ENCODE measurements around the gene C2orf74. TPM values are rescaled to one million over a fixed set of nuclear protein-coding genes. Genes with fewer than 3 reads are reported as not detected.

The C2orf74 gene
- total and polyA plus RNA-seq, 2 experiments from 2014 or later, result 5.7 to 21.5 TPM

- Mint-ChIP-seq H3K4me3 (no peak overlapping the region), H3K27me3 (ENCODE audit: insufficient read depth, low read depth, poor library complexity) (peaks cover 1% of the 10 kb centered on the region), H3K9me3 (no peaks in the 10 kb centered on the region), H3K4me1 (no peaks in the 10 kb centered on the region), H3K27ac (no peak overlapping the region), H3K36me3 (ENCODE audit: low read depth) (peaks cover 18% of the 10 kb centered on the region)
- Histone ChIP-seq H4K20me1 (replicated peaks; ENCODE audit: insufficient read depth) (no peaks in the 10 kb centered on the region; the same call in 1 of the 2 replicates), H3K79me2 (replicated peaks; ENCODE audit: insufficient read depth) (no peaks in the 10 kb centered on the region), H2AFZ (no peak overlapping the region), H3F3A (replicated peaks; ENCODE audit: low read depth) (no peaks in the 10 kb centered on the region), H3K4me1 (ENCODE audit: insufficient read depth) (no peaks in the 10 kb centered on the region), H3K27me3 (ENCODE audit: insufficient read depth) (no peaks in the 10 kb centered on the region), H3K36me3 (ENCODE audit: insufficient read depth) (0 out of 2 replicates have a peak, but pooled peaks cover 3% of the 10 kb centered on the region), H3K9me2 (ENCODE audit: insufficient read depth) (no peaks in the 10 kb centered on the region), H3K4me3 (no peak overlapping the region), H3K4me2 (no peak overlapping the region), H3K27ac (ENCODE audit: low read depth) (no peak overlapping the region)
- TF ChIP-seq EZH2phosphoT487 (IDR thresholded peaks at IDR 0.05; ENCODE audit: unreplicated experiment) (no peak), EZH2 (IDR thresholded peaks at IDR 0.05; ENCODE audit: low read depth, unreplicated experiment) (no peak), CREB1 (CRISPR knock-in tag; IDR thresholded peaks at IDR 0.05; ENCODE audit: low read depth) (no peak)
- DNase-seq (ENCODE audit: low spot score), result no peak
- ATAC-seq, result no peak
Observed at GRCh38 chr2:61214171-61214570, 52.2 kb downstream of the C2orf74 start.

Other genes with a start within 250 kb of the C2orf74 start
- gene PEX13, start 144.5 kb upstream of the C2orf74 start, total RNA-seq (2014; rRNA removed; shearing (Covaris generic)), result 29.2 and 35.1 TPM in 2 replicates
- 15.8 and 16.9 TPM in 2 replicates for gene PEX13, start 144.5 kb upstream of the C2orf74 start, polyA plus RNA-seq (2016; fragmentation: Nextera tagmentation; extraction: Ambion mirVana)
- 2.5 and 3.5 TPM in 2 replicates for gene PUS10, start 143.9 kb upstream of the C2orf74 start, total RNA-seq (2014; rRNA removed; shearing (Covaris generic))
- 1.7 and 2.2 TPM in 2 replicates for gene PUS10, start 143.9 kb upstream of the C2orf74 start, polyA plus RNA-seq (2016; fragmentation: Nextera tagmentation; extraction: Ambion mirVana)
- gene SANBR, start 96.3 kb upstream of the C2orf74 start, total RNA-seq (2014; rRNA removed; shearing (Covaris generic)), result 10.8 TPM in 2 replicates
- gene SANBR, start 96.3 kb upstream of the C2orf74 start, polyA plus RNA-seq (2016; fragmentation: Nextera tagmentation; extraction: Ambion mirVana), result 5.0 and 8.4 TPM in 2 replicates

Measured in GM23338 (cell line).